A549 (cell line): ENCODE data around the gene ELOVL6. TPM values are rescaled to one million over a fixed set of nuclear protein-coding genes. Genes with fewer than 3 reads are reported as not detected.

Source experiments
- ATAC-seq, 2 experiments: fragments of 200-7000 bp in 1 of 2; fragments of >200 bp in 1 of 2; cut with Nextera tagmentation in 1 of 2; cut with Tn5 transposase in 1 of 2; 3 replicates each; pipeline versions ENCODE4 v1.8.0 to v1.9.1; 2018 to 2020; ENCODE audit warnings: mild to moderate bottlenecking in 1 of 2, moderate library complexity in 1 of 2
- CTCF ChIA-PET: fragments of 300-600 bp; sonication (Branson Sonifier 250); formaldehyde crosslinking; extraction: SDS; loops from one replicate; lab custom pipeline; 2021; ENCODE audit warnings: antibody characterized with exemption, inconsistent platforms; lab: Yijun Ruan, JAX
- POLR2A ChIA-PET: fragments of 350-600 bp; formaldehyde crosslinking; extraction: SDS; loops from one replicate; lab custom pipeline; 2021; ENCODE audit warnings: antibody characterized with exemption, inconsistent platforms; lab: Yijun Ruan, JAX
- DNase-seq, 2 experiments: peaks; one replicate each; pipeline versions ENCODE4 v3.0.0 to v3.0.0-alpha.2; 2011 to 2016; ENCODE audit warnings: low read depth in 1 of 2, low spot score in 1 of 2
- FAIRE-seq: peaks from 2 replicates; lab custom pipeline; 2011; peaks lifted over from hg19 to GRCh38; lab: Jason Lieb, UNC
- H3K27ac ChIP-seq, 2 experiments: fragments of >200 bp; sonication (Bioruptor Twin); formaldehyde crosslinking; 3 replicates each; pipeline ENCODE4 v1.5.1; 2016 to 2017
- H3K4me1 ChIP-seq: fragments of >200 bp; sonication (Bioruptor Twin); formaldehyde crosslinking; 3 replicates; pipeline ENCODE4 v1.6.1; 2016
- H3K4me2 ChIP-seq: fragments of >200 bp; sonication (Bioruptor Twin); formaldehyde crosslinking; 3 replicates; pipeline ENCODE4 v1.6.1; 2016
- H3K4me3 ChIP-seq: fragments of >200 bp; sonication (Bioruptor Twin); formaldehyde crosslinking; 3 replicates; pipeline ENCODE4 v1.5.1; 2016
- H3K9me3 ChIP-seq: fragments of >200 bp; sonication (Bioruptor Twin); formaldehyde crosslinking; 3 replicates; pipeline ENCODE4 v1.6.1; 2016
- CBX8 ChIP-seq: fragments of 200-600 bp; sonication (generic); IDR thresholded peaks from 2 replicates; pipeline ENCODE4 v1.6.1; 2016
- CEBPB ChIP-seq, 2 experiments: fragments of >200 bp in 1 of 2; sonication (Bioruptor Twin) in 1 of 2; formaldehyde crosslinking in 1 of 2; IDR thresholded peaks; 2 replicates each; pipeline ENCODE4 v1.6.1; 2012 to 2016
- CHD2 ChIP-seq: fragments of 150-350 bp; IDR thresholded peaks from 2 replicates; pipeline ENCODE4 v1.6.1; 2014; ENCODE audit warnings: low read length; ENCODE audit not compliant: partially characterized antibody
- EP300 ChIP-seq, 2 experiments: fragments of >200 bp; sonication (Bioruptor Twin); formaldehyde crosslinking; IDR thresholded peaks; 2 replicates in 1 of 2; 3 replicates in 1 of 2; pipeline ENCODE4 v1.6.1; 2016 to 2017
- ESRRA ChIP-seq: fragments of 150-350 bp; IDR thresholded peaks from 2 replicates; pipeline ENCODE4 v1.6.1; 2014; ENCODE audit warnings: mild to moderate bottlenecking, low read length, borderline replicate concordance
- FOSB ChIP-seq: fragments of 250-450 bp; sonication (Bioruptor Pico); IDR thresholded peaks from 2 replicates; pipeline ENCODE4 v1.5.0; 2020; ENCODE audit warnings: mild to moderate bottlenecking, moderate library complexity
- HOXB5 ChIP-seq: fragments of 250-450 bp; sonication (Bioruptor Pico); IDR thresholded peaks from 2 replicates; pipeline ENCODE4 v1.5.0; 2020; ENCODE audit warnings: mild to moderate bottlenecking, moderate library complexity
- JUN ChIP-seq, 2 experiments: fragments of >200 bp; sonication (Bioruptor Twin); formaldehyde crosslinking; IDR thresholded peaks; 2 replicates in 1 of 2; 3 replicates in 1 of 2; pipeline ENCODE4 v1.6.1; 2016 to 2017
- JUNB ChIP-seq: fragments of >200 bp; sonication (Bioruptor Twin); formaldehyde crosslinking; IDR thresholded peaks from 2 replicates; pipeline ENCODE4 v1.6.1; 2016
- KDM1A ChIP-seq: fragments of 200-600 bp; sonication (generic); IDR thresholded peaks from 2 replicates; pipeline ENCODE4 v1.6.1; 2016; ENCODE audit warnings: low read depth, mild to moderate bottlenecking
- NFE2L2 ChIP-seq: fragments of 150-350 bp; conservative IDR thresholded peaks from 2 replicates; pipeline ENCODE4 v1.6.1; 2014; ENCODE audit warnings: low read length
- NPAS2 ChIP-seq: fragments of 250-450 bp; sonication (Bioruptor Pico); IDR thresholded peaks from 2 replicates; pipeline ENCODE4 v1.8.0; 2022; ENCODE audit warnings: mild to moderate bottlenecking, moderate library complexity, borderline replicate concordance
- PHF8 ChIP-seq: fragments of 200-600 bp; sonication (generic); IDR thresholded peaks from 2 replicates; pipeline ENCODE4 v1.6.1; 2016; ENCODE audit warnings: low read depth, mild to moderate bottlenecking, antibody characterized with exemption, moderate library complexity, borderline replicate concordance
- POLR2A ChIP-seq: IDR thresholded peaks from 2 replicates; pipeline ENCODE4 v1.6.1; 2012; ENCODE audit warnings: mild to moderate bottlenecking, low read length
- POLR2AphosphoS2 ChIP-seq: conservative IDR thresholded peaks from 2 replicates; pipeline ENCODE4 v1.6.1; 2012; ENCODE audit warnings: low read length, improper control_type of control experiment, inconsistent platforms
- RAD21 ChIP-seq, 2 experiments: fragments of >200 bp in 1 of 2; sonication (Bioruptor Twin) in 1 of 2; formaldehyde crosslinking in 1 of 2; IDR thresholded peaks in 1 of 2; conservative IDR thresholded peaks in 1 of 2; 2 replicates in 1 of 2; 3 replicates in 1 of 2; pipeline ENCODE4 v1.6.1; 2012 to 2018; ENCODE audit warnings: inconsistent platforms in 1 of 2
- RARB ChIP-seq: fragments of 250-450 bp; sonication (Bioruptor Pico); IDR thresholded peaks from 2 replicates; pipeline ENCODE4 v1.8.0; 2021; ENCODE audit warnings: mild to moderate bottlenecking, moderate library complexity
- RFX5 ChIP-seq: fragments of 450-650 bp; IDR thresholded peaks from 2 replicates; pipeline ENCODE4 v1.7.1; 2014; ENCODE audit warnings: antibody characterized with exemption, mild to moderate bottlenecking, moderate library complexity
- SMC3 ChIP-seq: fragments of >200 bp; sonication (Bioruptor Twin); formaldehyde crosslinking; IDR thresholded peaks from 3 replicates; pipeline ENCODE4 v1.6.1; 2018; ENCODE audit warnings: inconsistent platforms
- SREBF2 ChIP-seq: fragments of 450-650 bp; IDR thresholded peaks from 2 replicates; pipeline ENCODE4 v1.6.1; 2014; ENCODE audit warnings: mild to moderate bottlenecking, moderate library complexity
- TFCP2L1 ChIP-seq: fragments of 250-450 bp; sonication (Bioruptor Pico); IDR thresholded peaks from 2 replicates; pipeline ENCODE4 v1.5.0; 2021; ENCODE audit warnings: mild to moderate bottlenecking
- ZC3H11A ChIP-seq: fragments of 450-650 bp; IDR thresholded peaks from 2 replicates; pipeline ENCODE4 v1.6.1; 2014; ENCODE audit warnings: antibody characterized with exemption, mild to moderate bottlenecking
- ZNF302 ChIP-seq: fragments of 250-450 bp; sonication (Bioruptor Pico); IDR thresholded peaks from 2 replicates; pipeline ENCODE4 v1.9.0; 2021; ENCODE audit warnings: inconsistent platforms, mild to moderate bottlenecking, moderate library complexity
- WGBS: methylation state at CpG from one replicate; pipeline ENCODE4 v1.1.6; 2017; ENCODE audit errors: missing lambda C conversion rate; 5-methylcytosine and 5-hydroxymethylcytosine counted together
- polyA minus RNA-seq: library from RNA; depleted of rRNA, polyadenylated mRNA; stranded (reverse); fragments of >200 nt; gene quantifications from 2 replicates; pipeline ENCODE4 v1.2.3, GENCODE V29; 2011; rRNA and poly(A)+ RNA removed
- polyA plus RNA-seq, 4 experiments: library from polyadenylated mRNA; depleted of rRNA in 3 of 4; stranded (reverse); fragments of >200 nt; fragmentation: RNase III in 1 of 4; extraction: RNeasy Plus Mini Kit Qiagen cat#74134 plus additional on column Dnase treatment in 1 of 4; gene quantifications; 2 replicates in 3 of 4; 3 replicates in 1 of 4; pipeline ENCODE4 v1.2.3, GENCODE V29; 2011 to 2017
- TF ChIP-seq, protein P1 (sequence below): IDR thresholded peaks from 2 replicates; pipeline ENCODE4 v1.6.1; 2012
- TF ChIP-seq, protein P2 (sequence below): fragments of 150-350 bp; IDR thresholded peaks from 2 replicates; pipeline ENCODE4 v1.6.1; 2014; ENCODE audit warnings: low read depth, mild to moderate bottlenecking, low read length
- TF ChIP-seq, protein P3 (sequence below): fragments of 250-450 bp; sonication (Bioruptor Pico); IDR thresholded peaks from 2 replicates; pipeline ENCODE4 v1.5.0; 2021; ENCODE audit warnings: mild to moderate bottlenecking, moderate library complexity, borderline replicate concordance
- TF ChIP-seq, protein P4 (sequence below): IDR thresholded peaks from 2 replicates; pipeline ENCODE4 v1.6.1; 2012
- TF ChIP-seq, protein P5 (sequence below): fragments of >200 bp; sonication (Bioruptor Twin); formaldehyde crosslinking; IDR thresholded peaks from 3 replicates; pipeline ENCODE4 v1.5.1; 2016
- TF ChIP-seq, protein P6 (sequence below): fragments of 450-650 bp; IDR thresholded peaks from 2 replicates; pipeline ENCODE4 v1.6.1; 2014; ENCODE audit warnings: antibody characterized with exemption

ELOVL6 gene, protein sequence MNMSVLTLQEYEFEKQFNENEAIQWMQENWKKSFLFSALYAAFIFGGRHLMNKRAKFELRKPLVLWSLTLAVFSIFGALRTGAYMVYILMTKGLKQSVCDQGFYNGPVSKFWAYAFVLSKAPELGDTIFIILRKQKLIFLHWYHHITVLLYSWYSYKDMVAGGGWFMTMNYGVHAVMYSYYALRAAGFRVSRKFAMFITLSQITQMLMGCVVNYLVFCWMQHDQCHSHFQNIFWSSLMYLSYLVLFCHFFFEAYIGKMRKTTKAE
- 24.5 and 26.8 TPM in 2 replicates for polyA plus RNA-seq (2011; rRNA removed)
- 4.8 and 6.9 TPM in 2 replicates for polyA plus RNA-seq (2012; cell fraction: cytosol; rRNA removed)
- polyA plus RNA-seq (2012; cell fraction: nucleus; rRNA removed), result 2.4 and 2.9 TPM in 2 replicates
- 20.8 to 22.0 TPM (median 21.5 TPM) in 3 replicates for polyA plus RNA-seq (2017; fragmentation: RNase III; extraction: RNeasy Plus Mini Kit Qiagen cat#74134 plus additional on column Dnase treatment)
- polyA minus RNA-seq, result 12.2 and 13.0 TPM in 2 replicates

DNA sequence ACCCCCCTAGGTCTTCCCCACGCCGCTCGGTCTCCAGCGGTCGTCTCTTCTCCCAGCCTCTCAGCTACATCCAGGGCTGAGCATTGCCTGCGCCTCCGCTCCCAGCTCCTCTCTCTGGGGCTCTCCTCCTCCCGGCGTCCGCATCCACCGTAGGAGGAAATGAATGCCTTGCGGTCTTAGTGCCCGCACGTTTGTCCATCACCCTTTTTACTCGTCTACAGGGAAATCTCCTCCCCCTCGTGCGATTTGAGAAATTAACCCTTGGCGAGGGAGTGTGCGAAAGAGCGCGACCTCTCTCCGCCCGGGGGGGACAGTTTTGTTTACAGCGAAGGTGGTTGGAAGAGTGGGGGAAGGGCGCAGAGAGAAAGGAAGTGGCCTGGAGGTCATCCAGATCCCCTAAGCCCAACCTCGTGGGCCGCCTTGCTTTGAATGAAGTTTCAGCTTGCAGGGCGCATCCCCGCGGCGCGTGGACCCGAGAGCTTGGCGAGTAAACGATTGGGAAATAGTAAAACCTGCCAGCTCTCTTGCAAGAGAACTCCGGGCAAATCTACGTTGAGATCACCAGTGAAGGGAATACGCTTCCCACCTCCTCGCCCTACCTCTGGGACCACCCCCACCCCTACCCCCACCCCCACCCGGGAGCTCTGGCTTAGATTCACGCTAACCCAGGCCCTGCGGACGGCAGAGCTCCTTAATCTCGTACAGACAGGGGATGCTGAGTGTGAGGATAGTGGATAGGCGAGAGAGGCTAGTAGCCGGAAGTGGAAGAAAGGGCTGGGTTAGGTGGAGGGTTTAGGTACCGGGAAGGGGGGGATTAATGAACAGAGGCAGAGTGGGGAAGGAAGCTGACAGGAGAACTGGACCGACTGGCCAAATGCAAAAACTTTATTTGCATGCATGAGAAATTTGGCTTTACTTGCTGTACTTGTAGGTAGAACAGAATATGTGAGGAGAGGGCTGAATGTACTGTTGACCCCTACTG is at the start of gene ELOVL6:
TSS of gene ELOVL6 (minus strand) at position 181 of the 982 bp plus-strand sequence. CDS start 280 bp downstream, outside the sequence.
- POLR2A ChIA-PET, result interaction anchor here (0.6 to 1.1 kb wide), 3 partner anchors 30 to 156 kb away, joined by 3 read pairs; no protein-coding TSS in a partner anchor
- DNase-seq (peak; percentile 35 to 73), FAIRE-seq (no peak), ATAC-seq (peak; percentile 67 to 73)
- peaks cover 27% of the 10 kb centered on the region for H3K4me1 ChIP-seq
- H3K27ac ChIP-seq, result peak within 1 kb of the TSS; percentile 98 to 99
- no peaks in the 10 kb centered on the region for H3K9me3 ChIP-seq
- 3% methylated on average over 31 of the region's 48 CpGs for WGBS
- TF ChIP-seq, protein P1, sequence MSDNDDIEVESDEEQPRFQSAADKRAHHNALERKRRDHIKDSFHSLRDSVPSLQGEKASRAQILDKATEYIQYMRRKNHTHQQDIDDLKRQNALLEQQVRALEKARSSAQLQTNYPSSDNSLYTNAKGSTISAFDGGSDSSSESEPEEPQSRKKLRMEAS, result peak; percentile 76
- TF ChIP-seq, protein P2, sequence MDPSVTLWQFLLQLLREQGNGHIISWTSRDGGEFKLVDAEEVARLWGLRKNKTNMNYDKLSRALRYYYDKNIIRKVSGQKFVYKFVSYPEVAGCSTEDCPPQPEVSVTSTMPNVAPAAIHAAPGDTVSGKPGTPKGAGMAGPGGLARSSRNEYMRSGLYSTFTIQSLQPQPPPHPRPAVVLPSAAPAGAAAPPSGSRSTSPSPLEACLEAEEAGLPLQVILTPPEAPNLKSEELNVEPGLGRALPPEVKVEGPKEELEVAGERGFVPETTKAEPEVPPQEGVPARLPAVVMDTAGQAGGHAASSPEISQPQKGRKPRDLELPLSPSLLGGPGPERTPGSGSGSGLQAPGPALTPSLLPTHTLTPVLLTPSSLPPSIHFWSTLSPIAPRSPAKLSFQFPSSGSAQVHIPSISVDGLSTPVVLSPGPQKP, result no peak
- no peak for TF ChIP-seq SMC3
- TF ChIP-seq, protein P3, sequence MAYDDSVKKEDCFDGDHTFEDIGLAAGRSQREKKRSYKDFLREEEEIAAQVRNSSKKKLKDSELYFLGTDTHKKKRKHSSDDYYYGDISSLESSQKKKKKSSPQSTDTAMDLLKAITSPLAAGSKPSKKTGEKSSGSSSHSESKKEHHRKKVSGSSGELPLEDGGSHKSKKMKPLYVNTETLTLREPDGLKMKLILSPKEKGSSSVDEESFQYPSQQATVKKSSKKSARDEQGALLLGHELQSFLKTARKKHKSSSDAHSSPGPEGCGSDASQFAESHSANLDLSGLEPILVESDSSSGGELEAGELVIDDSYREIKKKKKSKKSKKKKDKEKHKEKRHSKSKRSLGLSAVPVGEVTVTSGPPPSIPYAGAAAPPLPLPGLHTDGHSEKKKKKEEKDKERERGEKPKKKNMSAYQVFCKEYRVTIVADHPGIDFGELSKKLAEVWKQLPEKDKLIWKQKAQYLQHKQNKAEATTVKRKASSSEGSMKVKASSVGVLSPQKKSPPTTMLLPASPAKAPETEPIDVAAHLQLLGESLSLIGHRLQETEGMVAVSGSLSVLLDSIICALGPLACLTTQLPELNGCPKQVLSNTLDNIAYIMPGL (CRISPR knock-in tag), result no peak
- TF ChIP-seq, protein P4, sequence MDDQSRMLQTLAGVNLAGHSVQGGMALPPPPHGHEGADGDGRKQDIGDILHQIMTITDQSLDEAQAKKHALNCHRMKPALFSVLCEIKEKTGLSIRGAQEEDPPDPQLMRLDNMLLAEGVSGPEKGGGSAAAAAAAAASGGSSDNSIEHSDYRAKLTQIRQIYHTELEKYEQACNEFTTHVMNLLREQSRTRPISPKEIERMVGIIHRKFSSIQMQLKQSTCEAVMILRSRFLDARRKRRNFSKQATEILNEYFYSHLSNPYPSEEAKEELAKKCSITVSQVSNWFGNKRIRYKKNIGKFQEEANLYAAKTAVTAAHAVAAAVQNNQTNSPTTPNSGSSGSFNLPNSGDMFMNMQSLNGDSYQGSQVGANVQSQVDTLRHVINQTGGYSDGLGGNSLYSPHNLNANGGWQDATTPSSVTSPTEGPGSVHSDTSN, result no peak
- no peak for TF ChIP-seq RARB (CRISPR knock-in tag)
- TF ChIP-seq TFCP2L1 (CRISPR knock-in tag), result no peak
- 0 out of 2 replicates have a peak, but pooled peaks have one; percentile 38 for TF ChIP-seq KDM1A
- TF ChIP-seq JUN (IDR thresholded peaks at IDR 0.05), result peak in 1 of 2 experiments; percentile 63; a peak in 2 of 5 replicates
- no peak for TF ChIP-seq POLR2AphosphoS2
- no peak for TF ChIP-seq CBX8
- TF ChIP-seq NPAS2, result no peak
- no peak for TF ChIP-seq HOXB5 (CRISPR knock-in tag)
- TF ChIP-seq ZNF302, result no peak
- TF ChIP-seq POLR2A, result no peak
- TF ChIP-seq, protein P5, sequence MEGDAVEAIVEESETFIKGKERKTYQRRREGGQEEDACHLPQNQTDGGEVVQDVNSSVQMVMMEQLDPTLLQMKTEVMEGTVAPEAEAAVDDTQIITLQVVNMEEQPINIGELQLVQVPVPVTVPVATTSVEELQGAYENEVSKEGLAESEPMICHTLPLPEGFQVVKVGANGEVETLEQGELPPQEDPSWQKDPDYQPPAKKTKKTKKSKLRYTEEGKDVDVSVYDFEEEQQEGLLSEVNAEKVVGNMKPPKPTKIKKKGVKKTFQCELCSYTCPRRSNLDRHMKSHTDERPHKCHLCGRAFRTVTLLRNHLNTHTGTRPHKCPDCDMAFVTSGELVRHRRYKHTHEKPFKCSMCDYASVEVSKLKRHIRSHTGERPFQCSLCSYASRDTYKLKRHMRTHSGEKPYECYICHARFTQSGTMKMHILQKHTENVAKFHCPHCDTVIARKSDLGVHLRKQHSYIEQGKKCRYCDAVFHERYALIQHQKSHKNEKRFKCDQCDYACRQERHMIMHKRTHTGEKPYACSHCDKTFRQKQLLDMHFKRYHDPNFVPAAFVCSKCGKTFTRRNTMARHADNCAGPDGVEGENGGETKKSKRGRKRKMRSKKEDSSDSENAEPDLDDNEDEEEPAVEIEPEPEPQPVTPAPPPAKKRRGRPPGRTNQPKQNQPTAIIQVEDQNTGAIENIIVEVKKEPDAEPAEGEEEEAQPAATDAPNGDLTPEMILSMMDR, result no peak
- TF ChIP-seq CHD2, result no peak
- TF ChIP-seq RFX5, result no peak
- TF ChIP-seq ZC3H11A, result no peak
- no peak for TF ChIP-seq EP300 (IDR thresholded peaks at IDR 0.05)
- TF ChIP-seq RAD21 (conservative IDR thresholded peaks at IDR 0.05 in 1 of 2, IDR thresholded peaks at IDR 0.05 in 1 of 2), result peak in 1 of 2 experiments; percentile 13; a peak in 2 of 5 replicates
- TF ChIP-seq NFE2L2, result no peak
- TF ChIP-seq CEBPB (IDR thresholded peaks at IDR 0.05), result peak in 1 of 2 experiments; percentile 42; a peak in 1 of 4 replicates
- TF ChIP-seq SREBF2, result no peak
- TF ChIP-seq ESRRA, result no peak
- TF ChIP-seq PHF8, result 0 out of 2 replicates have a peak, but pooled peaks have one; percentile 17
- TF ChIP-seq JUNB, result no peak
- TF ChIP-seq, protein P6, sequence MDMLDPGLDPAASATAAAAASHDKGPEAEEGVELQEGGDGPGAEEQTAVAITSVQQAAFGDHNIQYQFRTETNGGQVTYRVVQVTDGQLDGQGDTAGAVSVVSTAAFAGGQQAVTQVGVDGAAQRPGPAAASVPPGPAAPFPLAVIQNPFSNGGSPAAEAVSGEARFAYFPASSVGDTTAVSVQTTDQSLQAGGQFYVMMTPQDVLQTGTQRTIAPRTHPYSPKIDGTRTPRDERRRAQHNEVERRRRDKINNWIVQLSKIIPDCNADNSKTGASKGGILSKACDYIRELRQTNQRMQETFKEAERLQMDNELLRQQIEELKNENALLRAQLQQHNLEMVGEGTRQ, result no peak
- no peak for TF ChIP-seq FOSB (CRISPR knock-in tag)
- CTCF ChIA-PET, result interaction anchor here (0.6 to 1.7 kb wide), 6 partner anchors 10 to 766 kb away, joined by 3 to 6 read pairs (median 4); no protein-coding TSS in a partner anchor
- peak within 1 kb of the TSS; percentile 88 for H3K4me3 ChIP-seq
- H3K4me2 ChIP-seq, result peak within 1 kb of the TSS; percentile 93
